Upper lobe of left lung (tissue), 4 donors: Measurements from ENCODE around the gene NHSL1.

Experiments used
- CTCF ChIP-seq, 6 experiments: fragments of 450-650 bp in 4 of 6; fragments of 200-600 bp in 2 of 6; sonication (generic) in 2 of 6; IDR thresholded peaks; one replicate each; pipeline ENCODE4 v1.5.1; 2016 to 2019; ENCODE audit warnings: antibody characterized with exemption in 6 of 6
- POLR2A ChIP-seq, 4 donors: fragments of 450-650 bp; IDR thresholded peaks; one replicate each; pipeline ENCODE4 v1.5.1; 2016 to 2017; ENCODE audit warnings: antibody characterized with exemption in 4 of 4, mild to moderate bottlenecking in 2 of 4

DNA sequence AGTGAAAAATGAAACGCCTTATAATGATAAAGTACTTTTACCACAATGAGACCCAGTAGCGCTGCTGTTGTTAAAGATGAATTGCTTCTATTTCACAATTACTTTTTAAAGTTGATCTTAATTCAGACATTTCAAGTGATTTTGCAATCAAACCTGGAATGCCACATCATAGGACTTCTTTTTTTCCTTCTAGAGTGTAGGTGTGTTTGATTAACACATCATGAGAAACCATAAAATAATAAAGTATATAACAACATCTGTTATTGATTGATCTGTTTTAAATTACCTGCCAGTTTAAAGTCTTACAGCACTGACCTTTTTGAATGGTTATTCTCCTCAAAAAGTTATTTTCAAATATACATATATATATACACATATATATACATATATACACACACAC, 56.6 kb downstream of the NHSL1 start:
- TF ChIP-seq CTCF (IDR thresholded peaks at IDR 0.05): no peak
- TF ChIP-seq POLR2A (IDR thresholded peaks at IDR 0.05): no peak
